Measurements from ENCODE around the gene PGA5.

- TF ChIP-seq TEAD4 (IDR thresholded peaks at IDR 0.05) (peak; percentile 90), USF1 (IDR thresholded peaks at IDR 0.05) (no peak), MAX (IDR thresholded peaks at IDR 0.05) (no peak), CEBPB (IDR thresholded peaks at IDR 0.05) (no peak), REST (IDR thresholded peaks at IDR 0.05; ENCODE audit: low read depth) (no peak), EP300 (IDR thresholded peaks at IDR 0.05; ENCODE audit: borderline replicate concordance) (peak; percentile 80), FOXM1 (IDR thresholded peaks at IDR 0.05; ENCODE audit: borderline replicate concordance, low read depth) (no peak), NFIC (IDR thresholded peaks at IDR 0.05) (peak; percentile 57), TAF1 (IDR thresholded peaks at IDR 0.05; ENCODE audit: low read depth) (no peak), RAD21 (IDR thresholded peaks at IDR 0.05; ENCODE audit: low read depth) (no peak)
These were observed 45.3 kb upstream of the PGA5 start for GRCh38 chr11:61195719-61196118.

All from Ishikawa (cell line).